ENCODE data around the gene SORL1.

- TF ChIP-seq CTCF (IDR thresholded peaks at IDR 0.05; ENCODE audit: low read length) (no peak), EZH2 (IDR thresholded peaks at IDR 0.05; ENCODE audit: borderline replicate concordance, low read length) (no peak)
Measured at GRCh38 chr11:121472312-121472711, 20.2 kb downstream of the SORL1 start.
